Nephron progenitor cell (in vitro differentiated cells): Measurements from ENCODE around the gene RPUSD2.
"Not testable (repeated sequence)": the region's sequence is repeated elsewhere in the genome, so short reads cannot be mapped to it uniquely, and the experiment has no call there.

Experiments used
- DNase-seq: peaks from one replicate; pipeline ENCODE4 v3.0.0; 2021
- H3K27ac Mint-ChIP-seq: 2 replicates; pipeline ENCODE4 v1.8.0; 2021; ENCODE audit warnings: mild to moderate bottlenecking, moderate library complexity, mixed read lengths
- H3K27me3 Mint-ChIP-seq: 2 replicates; pipeline ENCODE4 v1.8.0; 2021; ENCODE audit warnings: mild to moderate bottlenecking, low read depth, mixed read lengths; ENCODE audit not compliant: poor library complexity
- H3K36me3 Mint-ChIP-seq: 2 replicates; pipeline ENCODE4 v1.8.0; 2021; ENCODE audit warnings: low read depth, mixed read lengths
- H3K4me1 Mint-ChIP-seq: 2 replicates; pipeline ENCODE4 v1.8.0; 2021; ENCODE audit warnings: mixed read lengths
- H3K4me3 Mint-ChIP-seq: 2 replicates; pipeline ENCODE4 v1.8.0; 2021; ENCODE audit warnings: mild to moderate bottlenecking, moderate library complexity, mixed read lengths
- H3K9me3 Mint-ChIP-seq: 2 replicates; pipeline ENCODE4 v1.8.0; 2021; ENCODE audit warnings: mild to moderate bottlenecking, moderate library complexity, mixed read lengths
- CTCF ChIP-seq: fragments of 200-600 bp; sonication (generic); IDR thresholded peaks from 2 replicates; pipeline ENCODE4 v1.5.0; 2021; ENCODE audit warnings: antibody characterized with exemption

RPUSD2 gene

GRCh38 chr15:40567111-40567510 lies 2.0 kb upstream of the RPUSD2 start:
- Mint-ChIP-seq H3K27me3 (peaks cover 12% of the 10 kb centered on the region), H3K9me3 (no peaks in the 10 kb centered on the region), H3K27ac (no peak overlapping the region), H3K4me3 (peak overlapping the region; percentile 18), H3K4me1 (peaks cover 59% of the 10 kb centered on the region), H3K36me3 (peaks cover 7% of the 10 kb centered on the region)
- no peak for DNase-seq
- TF ChIP-seq CTCF: no peak

GRCh38 chr15:40575113-40575512 lies 6.0 kb downstream of the RPUSD2 start:
- H3K36me3 Mint-ChIP-seq: peaks cover 47% of the 10 kb centered on the region
- no peak for DNase-seq
- TF ChIP-seq CTCF: no peak
- peaks cover 3% of the 10 kb centered on the region for H3K27me3 Mint-ChIP-seq
- H3K4me1 Mint-ChIP-seq: peaks cover 12% of the 10 kb centered on the region
- H3K4me3 Mint-ChIP-seq: no peak overlapping the region
- no peak overlapping the region for H3K27ac Mint-ChIP-seq
- H3K9me3 Mint-ChIP-seq: peaks cover 9% of the 10 kb centered on the region

- Mint-ChIP-seq H3K36me3 (peaks cover 40% of the 10 kb centered on the region), H3K9me3 (peaks cover 13% of the 10 kb centered on the region)
- not testable (repeated sequence) for H3K4me3 Mint-ChIP-seq, H3K4me1 Mint-ChIP-seq, H3K27me3 Mint-ChIP-seq, DNase-seq, H3K27ac Mint-ChIP-seq
These were observed 7.8 kb downstream of the RPUSD2 start for GRCh38 chr15:40576914-40577313.

- TF ChIP-seq CTCF: no peak
- peaks cover 13% of the 10 kb centered on the region for H3K9me3 Mint-ChIP-seq
- H3K36me3 Mint-ChIP-seq: peaks cover 26% of the 10 kb centered on the region
- DNase-seq: no peak
- no peak overlapping the region for H3K4me3 Mint-ChIP-seq
- no peaks in the 10 kb centered on the region for H3K27me3 Mint-ChIP-seq
- H3K27ac Mint-ChIP-seq: no peak overlapping the region
- H3K4me1 Mint-ChIP-seq: no peaks in the 10 kb centered on the region
These were observed 9.8 kb downstream of the RPUSD2 start for GRCh38 chr15:40578892-40579291.

- H3K27ac Mint-ChIP-seq, H3K4me1 Mint-ChIP-seq, H3K4me3 Mint-ChIP-seq, DNase-seq, H3K27me3 Mint-ChIP-seq, H3K36me3 Mint-ChIP-seq: not testable (repeated sequence)
- H3K9me3 Mint-ChIP-seq: peaks cover 13% of the 10 kb centered on the region
These were observed 12.7 kb downstream of the RPUSD2 start for GRCh38 chr15:40581796-40582195.

GRCh38 chr15:40582726-40583246 lies 13.7 kb downstream of the RPUSD2 start:
- Mint-ChIP-seq H3K36me3 (no peaks in the 10 kb centered on the region), H3K9me3 (peaks cover 11% of the 10 kb centered on the region), H3K4me1 (no peaks in the 10 kb centered on the region), H3K27ac (no peak overlapping the region), H3K4me3 (no peak overlapping the region), H3K27me3 (peaks cover 4% of the 10 kb centered on the region)
- no peak for TF ChIP-seq CTCF
- no peak for DNase-seq

GRCh38 chr15:40584191-40584590 lies 15.1 kb downstream of the RPUSD2 start:
- TF ChIP-seq CTCF: no peak

More at GRCh38 chr15:40584191-40584590, 15.1 kb downstream of the RPUSD2 start:
- H3K27me3 Mint-ChIP-seq: peaks cover 4% of the 10 kb centered on the region
- no peaks in the 10 kb centered on the region for H3K36me3 Mint-ChIP-seq
- no peak overlapping the region for H3K27ac Mint-ChIP-seq
- H3K4me3 Mint-ChIP-seq: no peak overlapping the region
- DNase-seq: no peak
- peaks cover 4% of the 10 kb centered on the region for H3K9me3 Mint-ChIP-seq
- H3K4me1 Mint-ChIP-seq: no peaks in the 10 kb centered on the region
